Hepatocyte (in vitro differentiated cells): ENCODE data around the gene IAPP. TPM values are rescaled to one million over a fixed set of nuclear protein-coding genes. Genes with fewer than 3 reads are reported as not detected.

Experiments
- DNase-seq: peaks from one replicate; pipeline ENCODE4 v3.0.0-alpha.2; 2016; ENCODE audit warnings: low spot score
- H2AFZ ChIP-seq: fragments of 200-600 bp; sonication (generic); 2 replicates; pipeline ENCODE4 v1.6.0; 2016; ENCODE audit warnings: antibody characterized with exemption, mild to moderate bottlenecking
- H3K27ac ChIP-seq: fragments of 200-600 bp; sonication (generic); 2 replicates; pipeline ENCODE4 v1.5.1; 2016; ENCODE audit warnings: mild to moderate bottlenecking
- H3K27me3 ChIP-seq: fragments of 200-600 bp; sonication (generic); 2 replicates; pipeline ENCODE4 v1.6.1; 2016
- H3K36me3 ChIP-seq: fragments of 200-600 bp; sonication (generic); replicated peaks from 2 replicates; pipeline ENCODE4 v1.5.1; 2016; ENCODE audit warnings: low read depth; ENCODE audit not compliant: insufficient read depth
- H3K4me1 ChIP-seq: fragments of 200-600 bp; sonication (generic); 2 replicates; pipeline ENCODE4 v1.5.1; 2016; ENCODE audit warnings: mild to moderate bottlenecking, moderate library complexity; ENCODE audit not compliant: insufficient read depth
- H3K4me2 ChIP-seq: fragments of 200-600 bp; sonication (generic); 2 replicates; pipeline ENCODE4 v1.6.0; 2016
- H3K4me3 ChIP-seq: fragments of 200-600 bp; sonication (generic); 2 replicates; pipeline ENCODE4 v1.5.1; 2016; ENCODE audit warnings: mild to moderate bottlenecking
- H3K79me2 ChIP-seq: fragments of 200-600 bp; sonication (generic); 2 replicates; pipeline ENCODE4 v1.6.0; 2017; ENCODE audit warnings: mild to moderate bottlenecking
- H3K9me2 ChIP-seq: fragments of 200-600 bp; sonication (generic); replicated peaks from 2 replicates; pipeline ENCODE4 v1.6.0; 2017; ENCODE audit warnings: mild to moderate bottlenecking; ENCODE audit not compliant: insufficient read depth
- H3K9me3 ChIP-seq: fragments of 200-600 bp; sonication (generic); 2 replicates; pipeline ENCODE4 v1.5.1; 2016; ENCODE audit warnings: low read depth, mild to moderate bottlenecking
- H4K20me1 ChIP-seq: fragments of 200-600 bp; sonication (generic); 2 replicates; pipeline ENCODE4 v1.6.0; 2016; ENCODE audit warnings: mild to moderate bottlenecking; ENCODE audit not compliant: insufficient read depth, poor library complexity, severe bottlenecking
- EZH2 ChIP-seq: fragments of 200-600 bp; sonication (generic); IDR thresholded peaks from 2 replicates; pipeline ENCODE4 v1.6.1; 2016; ENCODE audit warnings: antibody characterized with exemption, mild to moderate bottlenecking, borderline replicate concordance
- EZH2phosphoT487 ChIP-seq: fragments of 200-600 bp; sonication (generic); IDR thresholded peaks from one replicate; pipeline ENCODE4 v1.6.1; 2018; ENCODE audit warnings: antibody characterized with exemption, mild to moderate bottlenecking, low read depth, moderate library complexity; ENCODE audit not compliant: unreplicated experiment, severe bottlenecking
- WGBS: methylation state at CpG from one replicate; pipeline ENCODE4 v1.1.6; 2016; ENCODE audit warnings: low lambda C conversion rate; ENCODE audit errors: missing lambda C conversion rate; 5-methylcytosine and 5-hydroxymethylcytosine counted together
- polyA plus RNA-seq: library from polyadenylated mRNA; unstranded; fragments of >200 nt; fragmentation: Nextera tagmentation; extraction: Ambion mirVana; gene quantifications from 2 replicates; pipeline ENCODE4 v1.2.1, GENCODE V29; 2016
- total RNA-seq: library from RNA; depleted of rRNA; stranded (reverse); fragments of >200 nt; gene quantifications from 2 replicates; pipeline ENCODE4 v1.2.3, GENCODE V29; 2014
- TF ChIP-seq, protein P1 (sequence below): fragments of 200-600 bp; sonication (generic); IDR thresholded peaks from 2 replicates; pipeline ENCODE4 v1.5.1; 2016; ENCODE audit warnings: antibody characterized with exemption, mild to moderate bottlenecking; ENCODE audit not compliant: poor library complexity

The IAPP gene
- total and polyA plus RNA-seq, 2 experiments from 2014 or later: not detected

DNA sequence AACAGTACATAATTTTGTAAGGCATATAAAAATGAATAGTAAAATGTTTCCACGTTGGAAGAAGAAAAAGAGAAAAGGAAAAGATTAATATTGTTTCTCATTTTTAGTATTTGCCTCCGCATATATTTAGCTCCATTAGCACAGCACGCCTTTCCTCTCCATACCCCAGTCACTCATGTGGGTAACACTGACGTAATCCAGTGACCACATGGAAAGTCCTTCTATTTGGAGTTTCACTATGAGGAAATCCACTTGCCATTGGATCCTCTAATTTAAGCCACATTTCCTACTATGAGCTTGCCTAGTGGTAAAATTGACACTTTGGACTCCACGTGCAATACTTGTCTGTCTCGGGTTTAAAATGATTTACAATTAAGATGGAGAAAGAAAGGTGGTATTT, 32.3 kb upstream of the IAPP start:
- no peak overlapping the region for H3K4me2 ChIP-seq
- H3K9me3 ChIP-seq: no peaks in the 10 kb centered on the region
- no peaks in the 10 kb centered on the region for H3K9me2 ChIP-seq
- no peaks in the 10 kb centered on the region for H3K36me3 ChIP-seq
- no peak for DNase-seq
- H3K4me1 ChIP-seq: no peaks in the 10 kb centered on the region
- 81% methylated on average over 6 of the region's 6 CpGs for WGBS
- H4K20me1 ChIP-seq: no peaks in the 10 kb centered on the region
- H2AFZ ChIP-seq: no peak overlapping the region
- TF ChIP-seq, protein P1, sequence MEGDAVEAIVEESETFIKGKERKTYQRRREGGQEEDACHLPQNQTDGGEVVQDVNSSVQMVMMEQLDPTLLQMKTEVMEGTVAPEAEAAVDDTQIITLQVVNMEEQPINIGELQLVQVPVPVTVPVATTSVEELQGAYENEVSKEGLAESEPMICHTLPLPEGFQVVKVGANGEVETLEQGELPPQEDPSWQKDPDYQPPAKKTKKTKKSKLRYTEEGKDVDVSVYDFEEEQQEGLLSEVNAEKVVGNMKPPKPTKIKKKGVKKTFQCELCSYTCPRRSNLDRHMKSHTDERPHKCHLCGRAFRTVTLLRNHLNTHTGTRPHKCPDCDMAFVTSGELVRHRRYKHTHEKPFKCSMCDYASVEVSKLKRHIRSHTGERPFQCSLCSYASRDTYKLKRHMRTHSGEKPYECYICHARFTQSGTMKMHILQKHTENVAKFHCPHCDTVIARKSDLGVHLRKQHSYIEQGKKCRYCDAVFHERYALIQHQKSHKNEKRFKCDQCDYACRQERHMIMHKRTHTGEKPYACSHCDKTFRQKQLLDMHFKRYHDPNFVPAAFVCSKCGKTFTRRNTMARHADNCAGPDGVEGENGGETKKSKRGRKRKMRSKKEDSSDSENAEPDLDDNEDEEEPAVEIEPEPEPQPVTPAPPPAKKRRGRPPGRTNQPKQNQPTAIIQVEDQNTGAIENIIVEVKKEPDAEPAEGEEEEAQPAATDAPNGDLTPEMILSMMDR: no peak
- TF ChIP-seq EZH2: no peak
- TF ChIP-seq EZH2phosphoT487: no peak
- H3K79me2 ChIP-seq: no peaks in the 10 kb centered on the region
- H3K27me3 ChIP-seq: no peaks in the 10 kb centered on the region
- H3K4me3 ChIP-seq: no peak overlapping the region
- no peak overlapping the region for H3K27ac ChIP-seq

DNA sequence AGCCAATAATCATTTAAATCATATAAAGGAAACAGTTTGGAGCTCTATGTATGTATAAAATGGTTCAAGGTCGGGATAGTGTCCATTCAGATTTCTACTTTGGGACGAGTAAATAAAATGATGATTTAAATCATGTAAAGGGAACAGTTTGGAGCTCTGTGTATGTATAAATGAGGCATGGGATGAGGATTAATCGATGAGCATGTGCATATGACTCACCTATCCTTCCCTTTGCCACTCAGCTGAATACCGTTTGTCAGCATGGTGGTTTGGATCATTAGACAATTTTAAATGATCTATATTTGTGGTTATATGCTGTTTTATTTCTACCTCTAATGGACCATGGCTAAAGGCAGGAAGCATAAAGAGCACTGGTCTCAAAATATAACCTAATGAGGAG, 30.9 kb upstream of the IAPP start:
- Histone ChIP-seq H3K36me3 (no peaks in the 10 kb centered on the region), H3K79me2 (no peaks in the 10 kb centered on the region), H3K4me2 (no peak overlapping the region), H3K4me1 (no peaks in the 10 kb centered on the region), H4K20me1 (no peaks in the 10 kb centered on the region), H3K27ac (no peak overlapping the region), H3K4me3 (no peak overlapping the region), H3K27me3 (no peaks in the 10 kb centered on the region), H2AFZ (no peak overlapping the region), H3K9me3 (no peaks in the 10 kb centered on the region), H3K9me2 (no peaks in the 10 kb centered on the region)
- TF ChIP-seq, protein P1: no peak
- no peak for TF ChIP-seq EZH2
- no peak for TF ChIP-seq EZH2phosphoT487
- no peak for DNase-seq
- 75% methylated on average over 4 of the region's 4 CpGs for WGBS

DNA sequence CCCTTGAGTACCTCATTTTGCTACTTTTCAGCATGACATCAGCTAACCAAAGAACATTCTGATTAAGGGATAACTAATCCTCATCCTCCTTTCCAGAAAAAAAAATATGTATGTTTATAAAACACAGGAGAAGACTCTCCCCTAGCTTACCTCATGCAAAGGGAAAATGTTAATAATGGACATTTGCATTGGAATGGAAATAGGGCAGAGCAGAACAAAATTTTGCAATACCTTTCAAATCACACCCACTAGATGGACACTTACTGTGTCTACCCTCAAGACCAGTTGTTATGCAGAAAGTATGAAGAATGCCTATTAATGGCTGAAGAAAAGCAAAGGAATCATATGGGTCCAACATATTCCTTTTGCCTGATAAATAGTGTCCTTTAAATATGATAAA, 29.1 kb upstream of the IAPP start:
- H3K27ac ChIP-seq: no peak overlapping the region
- H2AFZ ChIP-seq: no peak overlapping the region
- H3K4me3 ChIP-seq: no peak overlapping the region
- H3K9me3 ChIP-seq: no peaks in the 10 kb centered on the region
- H4K20me1 ChIP-seq: no peaks in the 10 kb centered on the region
- no peaks in the 10 kb centered on the region for H3K27me3 ChIP-seq
- no peaks in the 10 kb centered on the region for H3K4me1 ChIP-seq
- no peaks in the 10 kb centered on the region for H3K36me3 ChIP-seq
- no peaks in the 10 kb centered on the region for H3K79me2 ChIP-seq
- TF ChIP-seq EZH2: no peak
- TF ChIP-seq, protein P1: no peak
- TF ChIP-seq EZH2phosphoT487: no peak
- no peak overlapping the region for H3K4me2 ChIP-seq
- H3K9me2 ChIP-seq: no peaks in the 10 kb centered on the region
- DNase-seq: no peak
